Measurements from ENCODE around the gene DRD2. TPM values are rescaled to one million over a fixed set of nuclear protein-coding genes. Genes with fewer than 3 reads are reported as not detected.

The DRD2 gene
- total RNA-seq, 1 experiment from 2014 or later: 0.28 TPM

- no peaks in the 10 kb centered on the region for H3K4me1 Mint-ChIP-seq (ENCODE audit: insufficient read depth, unreplicated experiment)
- no peak for TF ChIP-seq CTCF (IDR thresholded peaks at IDR 0.05; ENCODE audit: unreplicated experiment)
- H3K27me3 Mint-ChIP-seq (ENCODE audit: insufficient read depth, unreplicated experiment): no peaks in the 10 kb centered on the region
- no peak for DNase-seq (ENCODE audit: unreplicated experiment)
- H3K36me3 Mint-ChIP-seq (ENCODE audit: insufficient read depth, unreplicated experiment): no peaks in the 10 kb centered on the region
- intact Hi-C loops (cut with micrococcal nuclease): no loop called here
- BruUV-seq (replicated peaks): no TSS peak
- H3K4me3 Mint-ChIP-seq (ENCODE audit: unreplicated experiment): no peak overlapping the region
- no peaks in the 10 kb centered on the region for H3K9me3 Mint-ChIP-seq (ENCODE audit: unreplicated experiment)
- ChIA-PET CTCF (interaction anchor here (0.6 to 4.3 kb wide), 5 partner anchors 12 to 287 kb away, joined by 3 to 36 read pairs (median 5); no protein-coding TSS in a partner anchor), POLR2A (interaction anchor here (0.6 to 1.2 kb wide), 2 partner anchors 11 to 1791 kb away, joined by 3 to 5 read pairs; no protein-coding TSS in a partner anchor)
- H3K27ac Mint-ChIP-seq (ENCODE audit: low read depth, unreplicated experiment): no peak overlapping the region
These were observed 43.7 kb upstream of the DRD2 start for GRCh38 chr11:113518716-113519495.

GRCh38 chr11:113517361-113517760 lies 42.2 kb upstream of the DRD2 start:
- DNase-seq (ENCODE audit: unreplicated experiment): no peak
- ChIA-PET CTCF (interaction anchor here (2.0 kb wide), 1 partner anchor 15 kb away, joined by 6 read pairs; no protein-coding TSS in a partner anchor), POLR2A (interaction anchor here (0.7 to 1.3 kb wide), 2 partner anchors 9 to 128 kb away, joined by 3 read pairs; no protein-coding TSS in a partner anchor)
- Mint-ChIP-seq H3K36me3 (ENCODE audit: insufficient read depth, unreplicated experiment) (no peaks in the 10 kb centered on the region), H3K9me3 (ENCODE audit: unreplicated experiment) (no peaks in the 10 kb centered on the region), H3K4me3 (ENCODE audit: unreplicated experiment) (no peak overlapping the region), H3K27ac (ENCODE audit: low read depth, unreplicated experiment) (no peak overlapping the region), H3K27me3 (ENCODE audit: insufficient read depth, unreplicated experiment) (no peaks in the 10 kb centered on the region), H3K4me1 (ENCODE audit: insufficient read depth, unreplicated experiment) (no peaks in the 10 kb centered on the region)
- BruUV-seq (replicated peaks): no TSS peak
- TF ChIP-seq CTCF (IDR thresholded peaks at IDR 0.05; ENCODE audit: unreplicated experiment): no peak
- intact Hi-C loops (cut with micrococcal nuclease): no loop called here

- no peak for TF ChIP-seq CTCF (IDR thresholded peaks at IDR 0.05; ENCODE audit: unreplicated experiment)
- intact Hi-C loops (cut with micrococcal nuclease): no loop called here
- no peak overlapping the region for H3K27ac Mint-ChIP-seq (ENCODE audit: low read depth, unreplicated experiment)
- H3K27me3 Mint-ChIP-seq (ENCODE audit: insufficient read depth, unreplicated experiment): peaks cover 10% of the 10 kb centered on the region
- H3K4me1 Mint-ChIP-seq (ENCODE audit: insufficient read depth, unreplicated experiment): no peaks in the 10 kb centered on the region
- no peaks in the 10 kb centered on the region for H3K9me3 Mint-ChIP-seq (ENCODE audit: unreplicated experiment)
- ChIA-PET CTCF (interaction anchor here (1.4 kb wide), 1 partner anchor 21 kb away, joined by 3 read pairs; no protein-coding TSS in a partner anchor), POLR2A (interaction anchor here (1.4 kb wide), 1 partner anchor 16 kb away, joined by 3 read pairs; no protein-coding TSS in a partner anchor)
- DNase-seq (ENCODE audit: unreplicated experiment): peak; percentile 37
- no peak overlapping the region for H3K4me3 Mint-ChIP-seq (ENCODE audit: unreplicated experiment)
- H3K36me3 Mint-ChIP-seq (ENCODE audit: insufficient read depth, unreplicated experiment): no peaks in the 10 kb centered on the region
- no TSS peak for BruUV-seq (replicated peaks)
These were observed 39.7 kb upstream of the DRD2 start for GRCh38 chr11:113514856-113515255.

GRCh38 chr11:113507341-113507740 lies 32.1 kb upstream of the DRD2 start:
- no peak for DNase-seq (ENCODE audit: unreplicated experiment)
- TF ChIP-seq CTCF (IDR thresholded peaks at IDR 0.05; ENCODE audit: unreplicated experiment): no peak
- no peak overlapping the region for H3K4me3 Mint-ChIP-seq (ENCODE audit: unreplicated experiment)
- peaks cover 22% of the 10 kb centered on the region for H3K27me3 Mint-ChIP-seq (ENCODE audit: insufficient read depth, unreplicated experiment)
- intact Hi-C loops (cut with micrococcal nuclease): no loop called here
- ChIA-PET POLR2A (interaction anchor here (1.2 kb wide), 2 partner anchors 10 to 14 kb away, joined by 3 read pairs; no protein-coding TSS in a partner anchor), CTCF (interaction anchor here (0.5 to 1.0 kb wide), 4 partner anchors 11 to 529 kb away, joined by 3 to 4 read pairs (median 3); no protein-coding TSS in a partner anchor)
- H3K9me3 Mint-ChIP-seq (ENCODE audit: unreplicated experiment): no peaks in the 10 kb centered on the region
- peaks cover 7% of the 10 kb centered on the region for H3K4me1 Mint-ChIP-seq (ENCODE audit: insufficient read depth, unreplicated experiment)
- H3K36me3 Mint-ChIP-seq (ENCODE audit: insufficient read depth, unreplicated experiment): no peaks in the 10 kb centered on the region
- no peak overlapping the region for H3K27ac Mint-ChIP-seq (ENCODE audit: low read depth, unreplicated experiment)
- BruUV-seq (replicated peaks): no TSS peak
